Stomach smooth muscle (tissue), 2 donors: ENCODE measurements around the gene CDK14.

ENCODE experiments used
- H3K27ac ChIP-seq: one replicate; pipeline ENCODE4 v1.7.0; 2013; ENCODE audit warnings: mild to moderate bottlenecking, low read length, inconsistent platforms
- H3K27me3 ChIP-seq, 2 donors: one replicate each; pipeline ENCODE4 v1.7.0; 2013; ENCODE audit warnings: low read length in 2 of 2; ENCODE audit not compliant: insufficient read depth in 2 of 2, control insufficient read depth in 1 of 2
- H3K36me3 ChIP-seq, 2 donors: one replicate each; pipeline ENCODE4 v1.7.0; 2013; ENCODE audit warnings: low read length in 2 of 2; ENCODE audit not compliant: control insufficient read depth in 2 of 2, insufficient read depth in 2 of 2
- H3K4me1 ChIP-seq: one replicate; pipeline ENCODE4 v1.7.0; 2013; ENCODE audit warnings: low read length; ENCODE audit not compliant: control insufficient read depth, insufficient read depth
- H3K4me3 ChIP-seq, 2 donors: one replicate each; pipeline ENCODE4 v1.7.0; 2013; ENCODE audit warnings: low read length in 2 of 2
- H3K9ac ChIP-seq, 2 donors: one replicate each; pipeline ENCODE4 v1.7.0; 2013; ENCODE audit warnings: low read length in 2 of 2, mild to moderate bottlenecking in 1 of 2
- H3K9me3 ChIP-seq, 2 donors: one replicate each; pipeline ENCODE4 v1.7.0; 2013; ENCODE audit warnings: low read length in 2 of 2; ENCODE audit not compliant: control insufficient read depth in 2 of 2
- donor health status: healthy.
- donor health status: Pancreatic carcinoma.

CDK14 gene

DNA sequence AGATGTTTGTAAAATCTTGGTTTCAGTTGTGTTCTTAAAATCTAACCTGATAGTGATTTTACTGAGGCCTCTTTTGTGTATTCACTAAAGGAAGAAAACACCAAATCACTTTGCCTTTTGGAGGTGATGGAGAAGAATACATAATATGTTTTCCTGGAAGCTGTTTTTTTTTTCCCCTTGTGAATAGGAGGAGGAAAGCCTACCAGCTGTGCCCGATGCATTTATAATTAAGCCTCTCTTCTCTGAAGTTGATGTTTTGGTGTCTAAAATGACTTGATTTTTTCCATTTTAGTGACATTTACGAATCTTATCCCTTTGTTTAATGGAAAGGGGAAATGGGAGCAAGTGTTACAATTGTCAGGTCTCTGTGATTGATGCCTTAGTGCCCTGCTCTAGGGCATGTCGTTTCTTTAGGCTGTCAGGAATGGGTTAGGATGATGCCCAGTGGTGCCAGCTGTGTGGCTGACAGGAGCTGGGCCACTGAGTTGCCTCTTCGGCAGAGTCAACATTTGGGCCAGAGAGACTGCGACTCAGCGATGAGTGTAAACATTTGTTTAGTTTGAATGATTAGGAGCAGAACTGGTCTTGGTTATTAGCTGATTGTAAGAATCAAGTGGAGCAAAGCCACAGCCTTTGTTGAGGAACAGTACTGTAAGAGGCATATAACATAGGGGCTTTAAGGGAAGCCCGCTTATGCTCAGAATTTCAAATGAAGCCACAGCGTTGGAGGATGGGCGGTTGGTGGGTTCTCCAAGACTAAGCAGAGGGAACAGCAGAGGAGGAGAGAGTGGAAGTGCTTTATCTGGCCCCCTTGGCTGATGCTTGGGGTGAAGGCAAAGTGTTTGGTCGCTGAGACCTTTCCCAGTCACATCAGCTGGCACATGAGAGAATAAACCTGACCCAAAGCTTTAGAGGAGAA lies 81.6 kb downstream of the CDK14 start:
- Histone ChIP-seq H3K27ac (no peak overlapping the region), H3K36me3 (no peaks in the 10 kb centered on the region), H3K9me3 (no peaks in the 10 kb centered on the region), H3K27me3 (no peaks in the 10 kb centered on the region), H3K4me3 (no peak overlapping the region), H3K4me1 (no peaks in the 10 kb centered on the region), H3K9ac (no peak overlapping the region)

- Histone ChIP-seq H3K27ac (no peak overlapping the region), H3K9ac (no peak overlapping the region), H3K27me3 (no peaks in the 10 kb centered on the region), H3K4me1 (no peaks in the 10 kb centered on the region), H3K4me3 (no peak overlapping the region), H3K9me3 (no peaks in the 10 kb centered on the region), H3K36me3 (no peaks in the 10 kb centered on the region)
Measured at GRCh38 chr7:90678986-90679385, 82.9 kb downstream of the CDK14 start.

DNA sequence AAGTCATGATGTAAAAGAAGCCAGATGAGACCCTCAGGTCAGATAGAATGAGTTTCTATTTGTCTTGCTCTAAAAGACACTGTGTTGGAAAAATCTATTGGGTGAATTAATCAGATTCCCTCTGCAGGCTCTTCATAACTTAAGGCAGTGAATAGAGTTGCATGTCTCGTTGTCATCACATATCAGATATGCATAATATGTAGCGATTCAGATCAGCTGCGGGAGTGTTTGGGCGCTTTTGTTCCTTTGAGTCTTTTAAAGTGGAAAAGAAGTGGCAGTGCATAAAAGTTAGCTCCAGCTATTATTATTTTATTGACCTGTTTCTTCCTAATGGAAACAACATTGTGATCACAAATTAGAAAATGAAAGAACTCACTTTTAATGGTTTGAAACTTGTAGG lies 84.4 kb downstream of the CDK14 start:
- H3K27ac ChIP-seq = no peak overlapping the region
- no peaks in the 10 kb centered on the region for H3K9me3 ChIP-seq
- H3K4me1 ChIP-seq = no peaks in the 10 kb centered on the region
- H3K27me3 ChIP-seq = no peaks in the 10 kb centered on the region
- H3K4me3 ChIP-seq = no peak overlapping the region
- H3K9ac ChIP-seq = no peak overlapping the region
- no peaks in the 10 kb centered on the region for H3K36me3 ChIP-seq

- H3K4me1 ChIP-seq = no peaks in the 10 kb centered on the region
- H3K4me3 ChIP-seq = no peak overlapping the region
- H3K36me3 ChIP-seq = no peaks in the 10 kb centered on the region
- H3K9ac ChIP-seq = no peak overlapping the region
- H3K27ac ChIP-seq = no peak overlapping the region
- H3K27me3 ChIP-seq = no peaks in the 10 kb centered on the region
- no peaks in the 10 kb centered on the region for H3K9me3 ChIP-seq
Measured at GRCh38 chr7:90681336-90682022, 85.4 kb downstream of the CDK14 start.

DNA sequence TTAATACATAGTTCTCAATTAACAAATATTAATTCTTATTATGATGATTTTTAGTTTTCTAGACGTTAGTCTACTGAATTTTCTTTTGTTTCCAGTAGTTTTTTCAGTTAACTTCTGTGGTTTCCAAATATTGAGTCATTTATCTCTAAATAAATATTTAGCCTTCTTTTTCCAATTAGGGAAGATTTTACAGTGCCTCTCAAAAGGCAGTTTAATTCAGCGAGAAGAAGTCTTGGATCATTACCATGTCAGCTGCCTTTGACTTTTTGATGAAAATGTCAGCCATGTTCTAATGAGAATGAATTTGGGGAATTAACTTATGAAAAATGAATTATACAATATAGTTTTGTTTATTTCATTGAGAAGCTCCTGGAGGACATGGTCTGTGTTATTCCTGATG lies 90.0 kb downstream of the CDK14 start:
- Histone ChIP-seq H3K36me3 (no peaks in the 10 kb centered on the region), H3K27me3 (no peaks in the 10 kb centered on the region), H3K4me3 (no peak overlapping the region), H3K4me1 (no peaks in the 10 kb centered on the region), H3K27ac (no peak overlapping the region), H3K9ac (no peak overlapping the region), H3K9me3 (no peaks in the 10 kb centered on the region)

DNA sequence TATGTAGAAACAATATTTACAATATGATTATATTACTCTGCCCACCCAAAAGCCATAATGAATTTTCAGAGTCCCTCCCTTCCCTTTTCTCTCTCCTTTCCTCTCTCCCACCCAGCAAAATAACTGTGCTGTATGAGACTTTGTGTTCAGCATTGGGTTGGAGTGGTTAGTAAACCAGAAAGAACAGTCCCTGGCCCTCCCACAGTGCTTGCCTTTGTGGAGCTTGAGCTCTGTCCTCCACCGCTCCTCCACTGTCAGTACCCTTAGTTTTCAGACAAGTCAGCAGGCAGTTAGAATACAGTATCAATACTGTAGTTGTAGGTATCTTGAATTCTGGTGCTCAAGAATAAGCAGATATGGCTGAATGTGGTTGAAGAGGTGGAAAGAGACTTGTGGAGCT lies 92.7 kb downstream of the CDK14 start:
- Histone ChIP-seq H3K36me3 (no peaks in the 10 kb centered on the region), H3K4me3 (no peak overlapping the region), H3K9ac (no peak overlapping the region), H3K27ac (no peak overlapping the region), H3K27me3 (no peaks in the 10 kb centered on the region), H3K9me3 (no peaks in the 10 kb centered on the region), H3K4me1 (no peaks in the 10 kb centered on the region)

GRCh38 chr7:90689260-90689659 lies 93.1 kb downstream of the CDK14 start:
- H3K36me3 ChIP-seq = no peaks in the 10 kb centered on the region
- no peak overlapping the region for H3K27ac ChIP-seq
- H3K4me1 ChIP-seq = no peaks in the 10 kb centered on the region
- H3K9me3 ChIP-seq = no peaks in the 10 kb centered on the region
- no peaks in the 10 kb centered on the region for H3K27me3 ChIP-seq
- no peak overlapping the region for H3K4me3 ChIP-seq
- no peak overlapping the region for H3K9ac ChIP-seq

DNA sequence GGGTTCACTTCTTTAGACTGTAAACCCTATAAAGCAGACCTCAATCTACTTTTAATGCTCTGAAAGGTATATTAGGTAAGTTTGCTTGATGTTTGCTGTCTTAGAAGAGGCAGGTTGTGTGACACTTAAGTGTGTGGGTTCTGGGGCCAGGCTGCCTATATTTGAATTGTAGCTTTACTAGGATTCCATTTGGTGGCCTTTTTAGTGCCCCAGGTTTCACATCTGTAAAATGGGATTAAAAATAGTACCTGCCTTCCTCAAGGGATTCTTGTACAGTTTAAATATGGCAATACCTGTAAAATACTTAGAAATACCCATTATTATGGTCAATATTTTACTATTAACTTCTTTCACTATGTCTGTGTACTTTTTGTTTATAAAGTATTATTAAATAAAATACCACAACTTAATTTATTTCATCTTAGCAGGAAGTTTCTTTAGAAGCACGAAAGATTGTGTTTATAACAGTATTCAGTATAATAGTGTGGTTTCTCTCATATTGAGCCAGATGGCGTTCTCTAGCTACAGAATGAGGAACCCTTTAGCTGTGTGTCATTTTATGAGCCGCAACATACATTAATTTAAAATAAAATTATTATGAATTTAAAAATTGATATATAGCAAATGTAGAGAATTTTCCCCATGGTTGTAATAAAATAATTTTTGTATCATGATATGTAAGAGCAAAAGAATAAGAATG lies 94.2 kb downstream of the CDK14 start:
- H3K36me3 ChIP-seq = no peaks in the 10 kb centered on the region
- no peak overlapping the region for H3K9ac ChIP-seq
- H3K27ac ChIP-seq = no peak overlapping the region
- no peak overlapping the region for H3K4me3 ChIP-seq
- H3K27me3 ChIP-seq = no peaks in the 10 kb centered on the region
- H3K4me1 ChIP-seq = no peaks in the 10 kb centered on the region
- no peaks in the 10 kb centered on the region for H3K9me3 ChIP-seq

DNA sequence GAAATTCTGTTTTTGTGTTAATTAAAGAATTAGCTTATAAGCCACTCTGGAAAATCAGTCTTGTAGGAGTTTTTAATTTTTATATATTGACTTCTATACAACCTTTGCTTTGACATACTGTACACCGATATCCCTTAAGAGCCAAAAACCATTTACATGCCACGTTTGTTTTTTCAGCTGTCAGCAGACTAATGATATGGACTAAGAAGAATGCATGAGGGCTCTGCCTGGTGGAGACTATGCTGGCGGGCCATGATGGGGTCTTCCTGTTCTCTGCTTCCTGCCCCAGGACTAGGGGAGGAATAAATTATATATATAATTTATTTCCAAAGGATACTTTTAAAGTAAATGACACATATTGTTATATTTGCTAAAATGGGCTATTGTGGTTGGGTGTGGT lies 96.3 kb downstream of the CDK14 start:
- H3K27ac ChIP-seq = no peak overlapping the region
- H3K27me3 ChIP-seq = no peaks in the 10 kb centered on the region
- H3K36me3 ChIP-seq = no peaks in the 10 kb centered on the region
- H3K9ac ChIP-seq = no peak overlapping the region
- H3K4me3 ChIP-seq = no peak overlapping the region
- no peaks in the 10 kb centered on the region for H3K4me1 ChIP-seq
- no peaks in the 10 kb centered on the region for H3K9me3 ChIP-seq

- H3K27ac ChIP-seq = no peak overlapping the region
- H3K4me1 ChIP-seq = no peaks in the 10 kb centered on the region
- no peak overlapping the region for H3K9ac ChIP-seq
- no peaks in the 10 kb centered on the region for H3K27me3 ChIP-seq
- no peaks in the 10 kb centered on the region for H3K9me3 ChIP-seq
- H3K4me3 ChIP-seq = no peak overlapping the region
- no peaks in the 10 kb centered on the region for H3K36me3 ChIP-seq
Measured at GRCh38 chr7:90692947-90693346, 96.8 kb downstream of the CDK14 start.
